SK-N-SH (cell line): ENCODE measurements around the gene FREY1. TPM values are rescaled to one million over a fixed set of nuclear protein-coding genes. Genes with fewer than 3 reads are reported as not detected.

Source experiments
- CTCF ChIA-PET: fragments of 300-600, 350-600 bp; formaldehyde crosslinking; extraction: SDS; loops from one replicate; lab custom pipeline; 2021; lab: Yijun Ruan, JAX
- POLR2A ChIA-PET: fragments of 350-600 bp; sonication (Branson Sonifier 250); formaldehyde crosslinking; extraction: SDS; loops from one replicate; lab custom pipeline; 2020; ENCODE audit warnings: antibody characterized with exemption, inconsistent platforms; lab: Yijun Ruan, JAX
- DNase-seq: peaks from one replicate; pipeline ENCODE4 v3.0.0; 2012
- H2AFZ ChIP-seq: fragments of 200-600 bp; sonication (generic); 2 replicates; pipeline ENCODE4 v1.8.1; 2016; ENCODE audit warnings: antibody characterized with exemption, mild to moderate bottlenecking, low read depth
- H3F3A ChIP-seq: fragments of 200-600 bp; sonication (generic); replicated peaks from 2 replicates; pipeline ENCODE3; 2016; ENCODE audit warnings: antibody characterized with exemption, mild to moderate bottlenecking; ENCODE audit not compliant: insufficient read depth
- H3K27ac ChIP-seq, 2 experiments: fragments of 200-500 bp in 1 of 2; fragments of 200-600 bp in 1 of 2; sonication (Bioruptor generic) in 1 of 2; sonication (generic), shearing (Covaris generic) in 1 of 2; 2 replicates each; pipeline versions ENCODE4 v1.5.1 to v1.6.1; 2014 to 2016; ENCODE audit warnings: low read depth in 2 of 2, inconsistent platforms in 1 of 2, low read length in 1 of 2, mild to moderate bottlenecking in 1 of 2, mixed read lengths in 1 of 2
- H3K27me3 ChIP-seq: fragments of 200-600 bp; sonication (generic), shearing (Covaris generic); 2 replicates; pipeline ENCODE4 v1.6.1; 2016; ENCODE audit warnings: mixed run types; ENCODE audit not compliant: insufficient read depth
- H3K36me3 ChIP-seq, 2 experiments: fragments of 200-500 bp in 1 of 2; fragments of 200-600 bp in 1 of 2; sonication (Bioruptor generic) in 1 of 2; sonication (generic) in 1 of 2; replicated peaks in 1 of 2; 2 replicates each; pipeline versions ENCODE3 to v1.5.1; 2014 to 2016; ENCODE audit warnings: low read length in 1 of 2, mild to moderate bottlenecking in 1 of 2; ENCODE audit not compliant: insufficient read depth in 2 of 2, control insufficient read depth in 1 of 2
- H3K4me1 ChIP-seq, 2 experiments: fragments of 200-500 bp in 1 of 2; fragments of 200-600 bp in 1 of 2; sonication (Bioruptor generic) in 1 of 2; sonication (generic), shearing (Covaris generic) in 1 of 2; 2 replicates each; pipeline versions ENCODE4 v1.5.1 to v1.6.1; 2014 to 2016; ENCODE audit warnings: low read depth in 1 of 2, low read length in 1 of 2, mixed run types in 1 of 2; ENCODE audit not compliant: insufficient read depth in 2 of 2, control insufficient read depth in 1 of 2
- H3K4me2 ChIP-seq: fragments of 200-600 bp; sonication (generic), shearing (Covaris generic); 2 replicates; pipeline ENCODE4 v1.6.1; 2017; ENCODE audit warnings: mixed run types
- H3K4me3 ChIP-seq, 2 experiments: fragments of 200-500 bp in 1 of 2; fragments of 200-600 bp in 1 of 2; sonication (Bioruptor generic) in 1 of 2; sonication (generic), shearing (Covaris generic) in 1 of 2; 2 replicates each; pipeline versions ENCODE4 v1.5.1 to v1.8.1; 2014 to 2016; ENCODE audit warnings: low read depth in 2 of 2, inconsistent platforms in 1 of 2, low read length in 1 of 2, mild to moderate bottlenecking in 1 of 2, mixed read lengths in 1 of 2, moderate library complexity in 1 of 2
- H3K79me2 ChIP-seq: fragments of 200-600 bp; sonication (generic); 2 replicates; pipeline ENCODE4 v1.8.1; 2017; ENCODE audit warnings: mild to moderate bottlenecking; ENCODE audit not compliant: insufficient read depth
- H3K9ac ChIP-seq: fragments of 200-600 bp; sonication (generic); 2 replicates; pipeline ENCODE4 v1.6.1; 2017; ENCODE audit warnings: mixed run types
- H3K9me2 ChIP-seq: fragments of 200-600 bp; sonication (generic); 2 replicates; pipeline ENCODE4 v1.6.1; 2017; ENCODE audit warnings: mixed run types
- H3K9me3 ChIP-seq: fragments of 200-600 bp; sonication (generic); 2 replicates; pipeline ENCODE4 v1.6.1; 2017; ENCODE audit warnings: mixed run types, mild to moderate bottlenecking, moderate library complexity
- H4K20me1 ChIP-seq: fragments of 200-600 bp; sonication (generic); 2 replicates; pipeline ENCODE4 v1.6.1; 2017; ENCODE audit warnings: mild to moderate bottlenecking, mixed run types; ENCODE audit not compliant: insufficient read depth
- ELF1 ChIP-seq: IDR thresholded peaks from 2 replicates; pipeline ENCODE4 v1.4.0; 2012
- EZH2phosphoT487 ChIP-seq: fragments of 200-600 bp; sonication (generic); IDR thresholded peaks from 2 replicates; pipeline ENCODE4 v1.6.1; 2017; ENCODE audit warnings: low read depth, mixed run types, mild to moderate bottlenecking, antibody characterized with exemption, moderate library complexity, borderline replicate concordance
- FOXM1 ChIP-seq: IDR thresholded peaks from 2 replicates; pipeline ENCODE4 v1.4.0; 2012; ENCODE audit warnings: low read depth, mild to moderate bottlenecking
- MXI1 ChIP-seq: IDR thresholded peaks from 2 replicates; pipeline ENCODE4 v1.6.1; 2012; ENCODE audit warnings: mild to moderate bottlenecking, low read depth, low read length, improper control_type of control experiment
- PBX3 ChIP-seq: IDR thresholded peaks from 2 replicates; pipeline ENCODE4; 2012
- POLR2AphosphoS5 ChIP-seq: IDR thresholded peaks from 2 replicates; pipeline ENCODE4 v1.6.1; 2012; ENCODE audit warnings: low read depth, low read length
- SIN3A ChIP-seq: IDR thresholded peaks from 2 replicates; pipeline ENCODE4 v1.6.1; 2012; ENCODE audit warnings: low read depth, mild to moderate bottlenecking, low read length, moderate library complexity, borderline replicate concordance
- USF2 ChIP-seq: fragments of 150-350 bp; IDR thresholded peaks from 2 replicates; pipeline ENCODE4 v1.6.1; 2017; ENCODE audit warnings: antibody characterized with exemption, low read length, low read depth, borderline replicate concordance
- YY1 ChIP-seq: IDR thresholded peaks from 2 replicates; pipeline ENCODE4 v1.4.0; 2012; ENCODE audit warnings: low read depth, mild to moderate bottlenecking
- WGBS: methylation state at CpG from one replicate; pipeline ENCODE4 v1.1.6; 2017; ENCODE audit warnings: low lambda C conversion rate; 5-methylcytosine and 5-hydroxymethylcytosine counted together
- polyA plus RNA-seq, 3 experiments: library from polyadenylated mRNA; depleted of rRNA; stranded (reverse); fragments of >200 nt; gene quantifications; 2 replicates each; pipeline ENCODE4 v1.2.3, GENCODE V29; 2012
- TF ChIP-seq, protein P1 (sequence below): IDR thresholded peaks from 2 replicates; pipeline ENCODE4 v1.4.0; 2012; ENCODE audit warnings: low read depth
- TF ChIP-seq, protein P2 (sequence below): fragments of 150-350 bp; IDR thresholded peaks from 2 replicates; pipeline ENCODE4 v1.6.1; 2016; ENCODE audit warnings: mild to moderate bottlenecking, low read depth, low read length

The FREY1 gene
- polyA plus RNA-seq, 1 of the 3 experiments (the other 2 are of a cell fraction): 0.30 TPM

GRCh38 chr11:45933846-45934579, 26.9 kb upstream of the FREY1 start:
- no peaks in the 10 kb centered on the region for H3F3A ChIP-seq
- H3K4me2 ChIP-seq: no peak overlapping the region
- no peak for DNase-seq
- no peak overlapping the region for H2AFZ ChIP-seq
- H4K20me1 ChIP-seq: no peaks in the 10 kb centered on the region
- 92% methylated on average over 17 of the region's 21 CpGs for WGBS
- no peak for TF ChIP-seq MXI1
- no peak for TF ChIP-seq ELF1
- TF ChIP-seq YY1: no peak
- TF ChIP-seq, protein P1, sequence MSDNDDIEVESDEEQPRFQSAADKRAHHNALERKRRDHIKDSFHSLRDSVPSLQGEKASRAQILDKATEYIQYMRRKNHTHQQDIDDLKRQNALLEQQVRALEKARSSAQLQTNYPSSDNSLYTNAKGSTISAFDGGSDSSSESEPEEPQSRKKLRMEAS: no peak
- TF ChIP-seq, protein P2, sequence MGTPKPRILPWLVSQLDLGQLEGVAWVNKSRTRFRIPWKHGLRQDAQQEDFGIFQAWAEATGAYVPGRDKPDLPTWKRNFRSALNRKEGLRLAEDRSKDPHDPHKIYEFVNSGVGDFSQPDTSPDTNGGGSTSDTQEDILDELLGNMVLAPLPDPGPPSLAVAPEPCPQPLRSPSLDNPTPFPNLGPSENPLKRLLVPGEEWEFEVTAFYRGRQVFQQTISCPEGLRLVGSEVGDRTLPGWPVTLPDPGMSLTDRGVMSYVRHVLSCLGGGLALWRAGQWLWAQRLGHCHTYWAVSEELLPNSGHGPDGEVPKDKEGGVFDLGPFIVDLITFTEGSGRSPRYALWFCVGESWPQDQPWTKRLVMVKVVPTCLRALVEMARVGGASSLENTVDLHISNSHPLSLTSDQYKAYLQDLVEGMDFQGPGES: no peak
- no peak for TF ChIP-seq USF2
- TF ChIP-seq FOXM1: no peak
- no peak for TF ChIP-seq EZH2phosphoT487
- TF ChIP-seq SIN3A: no peak
- TF ChIP-seq POLR2AphosphoS5: no peak
- TF ChIP-seq, all 33 proteins: peak for 0
- Histone ChIP-seq H3K9me2 (no peaks in the 10 kb centered on the region), H3K4me1 (peaks cover 0 to 5% of the 10 kb centered on the region in 2 experiments; a peak in 1 of 4 replicates), H3K79me2 (no peaks in the 10 kb centered on the region), H3K27me3 (no peaks in the 10 kb centered on the region), H3K27ac (no peak overlapping the region), H3K9ac (no peak overlapping the region), H3K9me3 (no peaks in the 10 kb centered on the region), H3K36me3 (peaks cover 22 to 51% of the 10 kb centered on the region in 2 experiments), H3K4me3 (no peak overlapping the region)
- ChIA-PET POLR2A (interaction anchor here (0.7 kb wide), 1 partner anchor 74 kb away, joined by 3 read pairs; no protein-coding TSS in a partner anchor), CTCF (interaction anchor here (2.0 kb wide), 1 partner anchor 31 kb away, joined by 8 read pairs; no protein-coding TSS in a partner anchor)

DNA sequence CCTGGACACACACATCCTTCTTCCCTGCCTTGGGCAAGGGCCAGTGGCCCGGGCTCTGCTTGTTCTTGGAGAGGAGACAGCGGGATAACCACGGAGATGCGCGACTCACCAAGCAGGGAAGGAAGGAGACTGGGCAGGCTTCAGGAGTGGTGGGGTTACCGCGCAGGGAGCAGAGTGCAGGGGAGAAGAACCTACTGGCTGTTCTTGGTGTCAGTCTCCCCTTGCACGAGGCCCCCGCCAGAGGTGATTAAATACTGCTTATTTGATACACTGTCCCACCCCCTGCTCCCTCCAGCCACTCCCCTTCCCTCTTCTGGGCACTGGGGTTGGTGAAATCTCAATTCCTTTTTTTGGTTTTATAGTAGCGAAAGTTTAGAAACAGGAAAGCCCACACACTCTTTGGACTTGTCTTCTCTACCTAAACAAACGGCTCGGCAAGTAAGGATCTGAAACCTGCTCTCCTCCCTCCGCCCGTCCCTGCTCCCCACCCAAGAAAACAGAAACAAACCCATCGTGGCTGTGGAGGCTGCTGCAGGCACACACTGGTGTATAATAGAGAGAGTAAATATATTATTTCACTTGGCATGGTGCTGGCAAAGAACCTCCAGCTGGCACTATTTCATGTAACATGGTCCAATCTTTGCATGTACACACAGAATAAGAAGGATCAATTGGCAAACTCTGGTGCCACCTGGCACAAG, 26.2 kb upstream of the FREY1 start:
- Histone ChIP-seq H3K27me3 (no peaks in the 10 kb centered on the region), H3K4me1 (peaks cover 0 to 5% of the 10 kb centered on the region in 2 experiments; a peak in 1 of 4 replicates), H3K27ac (no peak overlapping the region), H3K36me3 (peaks cover 22 to 49% of the 10 kb centered on the region in 2 experiments), H3K9me2 (no peaks in the 10 kb centered on the region), H4K20me1 (no peaks in the 10 kb centered on the region), H2AFZ (no peak overlapping the region), H3K9me3 (no peaks in the 10 kb centered on the region), H3K9ac (no peak overlapping the region), H3K4me2 (no peak overlapping the region), H3K4me3 (no peak overlapping the region), H3K79me2 (no peaks in the 10 kb centered on the region), H3F3A (no peaks in the 10 kb centered on the region)
- POLR2A ChIA-PET: no interaction called here
- WGBS: 87% methylated on average over 13 of the region's 15 CpGs
- CTCF ChIA-PET: interaction anchor here (0.6 to 1.2 kb wide), 2 partner anchors 73 to 74 kb away, joined by 3 to 5 read pairs; no protein-coding TSS in a partner anchor
- TF ChIP-seq PBX3: peak; percentile 49
- TF ChIP-seq ELF1: no peak
- DNase-seq: no peak
